Measurements from ENCODE around the gene VPS26B.
"Not testable (repeated sequence)": the region's sequence is repeated elsewhere in the genome, so short reads cannot be mapped to it uniquely, and the experiment has no call there.

VPS26B gene

DNA sequence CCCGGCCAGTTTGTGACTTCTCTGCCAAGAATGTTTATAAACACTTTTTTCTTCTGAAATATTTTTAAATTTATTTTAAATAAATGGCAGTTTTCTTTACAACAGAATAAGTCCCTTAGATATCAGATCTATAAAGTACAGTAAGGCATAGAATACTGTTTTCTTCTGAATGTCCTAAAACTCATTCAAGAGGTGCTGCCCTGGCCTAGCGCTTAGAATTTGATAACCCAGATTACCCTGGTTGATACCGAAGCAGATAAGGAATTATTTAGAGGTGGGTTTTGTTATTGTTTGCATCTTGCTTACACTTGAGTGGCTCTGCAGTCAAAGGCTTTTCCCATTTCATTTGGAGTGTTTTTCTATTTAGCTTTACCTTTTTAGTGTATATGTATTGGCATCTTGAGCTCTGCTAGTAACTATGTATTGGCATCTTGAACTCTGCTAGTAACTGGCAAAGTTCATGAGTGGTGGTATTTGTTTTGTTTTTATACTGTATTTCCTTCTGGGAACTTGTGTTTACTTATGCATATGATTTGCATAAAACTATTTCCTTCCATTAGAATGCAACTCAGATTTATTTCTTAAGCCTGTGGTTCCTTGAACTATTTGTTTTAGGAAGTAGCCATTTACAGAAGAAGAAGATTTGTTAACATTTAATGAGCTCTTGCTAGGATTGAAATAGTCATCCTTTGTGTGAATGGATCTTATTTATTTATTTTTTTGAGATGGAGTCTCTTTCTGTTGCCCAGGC is 30.1 kb downstream of the VPS26B start:
- Histone ChIP-seq H3K9ac (ENCODE audit: low read depth in 1 of 2, low read length in 2 of 2) (peak overlapping the region in 1 of 2 donors; percentile 49), H3K9me3 (ENCODE audit: control insufficient read depth in 1 of 2, low read length in 2 of 2) (no peaks in the 10 kb centered on the region), H3K27ac (ENCODE audit: low read depth, low read length) (no peak overlapping the region), H3K36me3 (ENCODE audit: control insufficient read depth in 1 of 2, insufficient read depth in 2 of 2, low read length in 2 of 2) (peaks cover 16 to 36% of the 10 kb centered on the region in 2 donors), H3K27me3 (ENCODE audit: control insufficient read depth in 1 of 2, insufficient read depth in 2 of 2, low read length in 2 of 2) (no peaks in the 10 kb centered on the region), H3K4me1 (ENCODE audit: control insufficient read depth in 1 of 2, insufficient read depth in 2 of 2, low read length in 2 of 2) (peaks cover 11 to 22% of the 10 kb centered on the region in 2 donors), H3K4me3 (ENCODE audit: low read depth in 1 of 2, low read length in 2 of 2) (peak overlapping the region in 1 of 2 donors; percentile 100)

GRCh38 chr11:134255184-134255561 is 30.7 kb downstream of the VPS26B start:
- H3K27ac ChIP-seq (ENCODE audit: low read depth, low read length); H3K27me3 ChIP-seq (ENCODE audit: control insufficient read depth in 1 of 2, insufficient read depth in 2 of 2, low read length in 2 of 2); H3K4me3 ChIP-seq (ENCODE audit: low read depth in 1 of 2, low read length in 2 of 2); H3K9ac ChIP-seq (ENCODE audit: low read depth in 1 of 2, low read length in 2 of 2); H3K9me3 ChIP-seq (ENCODE audit: control insufficient read depth in 1 of 2, low read length in 2 of 2): not testable (repeated sequence)
- Histone ChIP-seq H3K36me3 (ENCODE audit: control insufficient read depth in 1 of 2, insufficient read depth in 2 of 2, low read length in 2 of 2) (peaks cover 15 to 36% of the 10 kb centered on the region in 2 donors), H3K4me1 (ENCODE audit: control insufficient read depth in 1 of 2, insufficient read depth in 2 of 2, low read length in 2 of 2) (peaks cover 11 to 22% of the 10 kb centered on the region in 2 donors)

GRCh38 chr11:134257101-134257500 is 32.6 kb downstream of the VPS26B start:
- H3K27me3 ChIP-seq (ENCODE audit: control insufficient read depth in 1 of 2, insufficient read depth in 2 of 2, low read length in 2 of 2) = no peaks in the 10 kb centered on the region
- H3K9ac ChIP-seq (ENCODE audit: low read depth in 1 of 2, low read length in 2 of 2) = no peak overlapping the region
- H3K27ac ChIP-seq (ENCODE audit: low read depth, low read length) = no peak overlapping the region
- H3K9me3 ChIP-seq (ENCODE audit: control insufficient read depth in 1 of 2, low read length in 2 of 2) = no peaks in the 10 kb centered on the region
- peaks cover 15 to 43% of the 10 kb centered on the region in 2 donors for H3K36me3 ChIP-seq (ENCODE audit: control insufficient read depth in 1 of 2, insufficient read depth in 2 of 2, low read length in 2 of 2)
- no peak overlapping the region for H3K4me3 ChIP-seq (ENCODE audit: low read depth in 1 of 2, low read length in 2 of 2)
- peaks cover 7 to 16% of the 10 kb centered on the region in 2 donors for H3K4me1 ChIP-seq (ENCODE audit: control insufficient read depth in 1 of 2, insufficient read depth in 2 of 2, low read length in 2 of 2)

DNA sequence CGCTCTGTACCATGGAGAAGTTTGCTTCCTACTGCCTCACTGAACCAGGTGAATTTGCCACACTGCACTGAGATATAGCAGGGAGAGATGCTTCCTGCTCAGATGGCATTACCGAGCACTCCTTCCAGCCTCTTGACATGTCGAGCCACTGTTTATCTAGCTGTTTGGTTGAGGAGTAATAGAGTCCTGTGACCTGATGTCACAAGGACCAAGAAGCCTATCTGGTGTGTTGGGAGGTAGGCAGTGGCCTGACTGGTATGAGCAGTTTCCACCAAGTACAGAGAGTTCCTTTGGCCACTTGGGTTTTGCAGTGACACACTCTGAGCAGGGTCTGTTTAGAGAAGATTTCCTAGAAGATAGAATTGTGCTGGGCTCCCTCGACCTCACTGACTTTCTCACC is 34.1 kb downstream of the VPS26B start:
- Histone ChIP-seq H3K27ac (ENCODE audit: low read depth, low read length) (no peak overlapping the region), H3K4me1 (ENCODE audit: control insufficient read depth in 1 of 2, insufficient read depth in 2 of 2, low read length in 2 of 2) (peaks cover 4 to 10% of the 10 kb centered on the region in 2 donors), H3K9ac (ENCODE audit: low read depth in 1 of 2, low read length in 2 of 2) (no peak overlapping the region), H3K27me3 (ENCODE audit: control insufficient read depth in 1 of 2, insufficient read depth in 2 of 2, low read length in 2 of 2) (no peaks in the 10 kb centered on the region), H3K36me3 (ENCODE audit: control insufficient read depth in 1 of 2, insufficient read depth in 2 of 2, low read length in 2 of 2) (peaks cover 15 to 58% of the 10 kb centered on the region in 2 donors), H3K4me3 (ENCODE audit: low read depth in 1 of 2, low read length in 2 of 2) (no peak overlapping the region), H3K9me3 (ENCODE audit: control insufficient read depth in 1 of 2, low read length in 2 of 2) (no peaks in the 10 kb centered on the region)

DNA sequence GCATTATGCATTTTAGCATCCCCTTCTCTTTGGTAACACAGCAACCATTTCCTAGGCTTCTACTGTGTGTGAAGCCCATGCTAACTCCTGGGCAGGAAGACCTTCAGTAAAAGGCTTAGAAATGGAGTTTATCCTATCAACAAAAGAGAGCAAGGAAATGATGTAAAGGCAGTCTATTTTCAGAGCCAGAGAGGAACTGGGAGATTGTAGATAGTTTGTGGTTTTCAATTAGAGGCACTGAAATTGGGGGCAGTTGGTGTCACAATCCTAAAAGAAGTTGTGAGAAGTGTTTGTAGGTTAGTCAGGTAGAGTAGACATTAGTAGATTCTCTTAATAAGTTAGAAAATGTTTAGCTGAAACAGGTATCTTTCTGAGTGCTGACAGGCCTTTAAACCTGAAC is 36.0 kb downstream of the VPS26B start:
- H3K9me3 ChIP-seq (ENCODE audit: control insufficient read depth in 1 of 2, low read length in 2 of 2) = no peaks in the 10 kb centered on the region
- H3K4me1 ChIP-seq (ENCODE audit: control insufficient read depth in 1 of 2, insufficient read depth in 2 of 2, low read length in 2 of 2) = no peaks in the 10 kb centered on the region
- no peak overlapping the region for H3K27ac ChIP-seq (ENCODE audit: low read depth, low read length)
- no peaks in the 10 kb centered on the region for H3K27me3 ChIP-seq (ENCODE audit: control insufficient read depth in 1 of 2, insufficient read depth in 2 of 2, low read length in 2 of 2)
- no peak overlapping the region for H3K4me3 ChIP-seq (ENCODE audit: low read depth in 1 of 2, low read length in 2 of 2)
- H3K36me3 ChIP-seq (ENCODE audit: control insufficient read depth in 1 of 2, insufficient read depth in 2 of 2, low read length in 2 of 2) = peaks cover 15 to 59% of the 10 kb centered on the region in 2 donors
- H3K9ac ChIP-seq (ENCODE audit: low read depth in 1 of 2, low read length in 2 of 2) = no peak overlapping the region

DNA sequence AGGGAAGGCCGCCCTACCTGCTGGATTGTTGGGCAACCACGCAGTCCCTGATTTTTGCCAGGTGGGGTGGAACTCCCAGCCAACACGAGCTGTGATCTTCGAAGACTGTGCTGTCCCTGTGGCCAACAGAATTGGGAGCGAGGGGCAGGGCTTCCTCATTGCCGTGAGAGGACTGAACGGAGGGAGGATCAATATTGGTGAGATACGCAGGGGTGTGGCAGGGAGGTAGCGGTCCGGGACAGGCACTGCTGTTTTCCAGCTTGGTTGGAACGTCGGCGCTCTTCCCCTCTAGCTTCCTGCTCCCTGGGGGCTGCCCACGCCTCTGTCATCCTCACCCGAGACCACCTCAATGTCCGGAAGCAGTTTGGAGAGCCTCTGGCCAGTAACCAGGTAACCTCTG is 36.5 kb downstream of the VPS26B start:
- H3K27me3 ChIP-seq (ENCODE audit: control insufficient read depth in 1 of 2, insufficient read depth in 2 of 2, low read length in 2 of 2) = no peaks in the 10 kb centered on the region
- no peak overlapping the region for H3K9ac ChIP-seq (ENCODE audit: low read depth in 1 of 2, low read length in 2 of 2)
- peaks cover 15 to 59% of the 10 kb centered on the region in 2 donors for H3K36me3 ChIP-seq (ENCODE audit: control insufficient read depth in 1 of 2, insufficient read depth in 2 of 2, low read length in 2 of 2)
- no peaks in the 10 kb centered on the region for H3K4me1 ChIP-seq (ENCODE audit: control insufficient read depth in 1 of 2, insufficient read depth in 2 of 2, low read length in 2 of 2)
- H3K9me3 ChIP-seq (ENCODE audit: control insufficient read depth in 1 of 2, low read length in 2 of 2) = no peaks in the 10 kb centered on the region
- no peak overlapping the region for H3K27ac ChIP-seq (ENCODE audit: low read depth, low read length)
- H3K4me3 ChIP-seq (ENCODE audit: low read depth in 1 of 2, low read length in 2 of 2) = no peak overlapping the region

DNA sequence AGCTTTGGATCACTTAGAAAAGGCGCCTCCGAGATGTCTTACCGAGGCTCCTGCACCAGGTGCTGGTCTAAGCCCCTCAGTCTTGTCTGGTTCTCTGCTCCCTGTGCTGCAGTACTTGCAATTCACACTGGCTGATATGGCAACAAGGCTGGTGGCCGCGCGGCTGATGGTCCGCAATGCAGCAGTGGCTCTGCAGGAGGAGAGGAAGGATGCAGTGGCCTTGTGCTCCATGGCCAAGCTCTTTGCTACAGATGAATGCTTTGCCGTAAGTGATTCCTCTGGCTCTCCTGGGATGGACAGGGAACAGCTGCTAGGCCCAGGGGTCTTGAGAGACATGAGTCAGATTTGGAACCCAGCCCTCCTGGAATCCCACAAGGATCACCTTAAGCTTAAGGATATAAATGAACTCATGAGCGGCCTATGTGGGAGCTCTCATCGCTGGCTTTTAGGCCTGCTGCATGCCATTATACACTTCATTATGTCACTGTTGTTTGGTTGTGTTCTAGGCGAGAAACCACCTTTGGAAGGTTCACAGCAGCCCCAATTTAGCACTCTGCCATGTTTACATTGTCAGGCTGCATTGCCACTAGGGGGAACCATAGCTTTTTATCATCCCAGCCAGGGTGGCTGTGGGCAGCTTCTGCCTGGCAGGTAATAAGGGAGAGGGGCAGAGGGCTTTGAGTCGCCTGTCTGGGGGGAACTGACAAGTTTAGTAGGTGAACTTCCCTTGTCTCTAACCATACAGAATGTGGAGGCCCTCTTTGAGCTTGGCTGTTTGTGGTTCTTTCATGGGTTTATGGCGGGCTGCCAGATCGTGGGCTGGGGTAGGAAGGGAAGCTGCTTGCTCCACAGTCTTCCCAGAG is 37.4 kb downstream of the VPS26B start:
- Histone ChIP-seq H3K27ac (ENCODE audit: low read depth, low read length) (no peak overlapping the region), H3K9ac (ENCODE audit: low read depth in 1 of 2, low read length in 2 of 2) (no peak overlapping the region), H3K36me3 (ENCODE audit: control insufficient read depth in 1 of 2, insufficient read depth in 2 of 2, low read length in 2 of 2) (peaks cover 15 to 58% of the 10 kb centered on the region in 2 donors), H3K27me3 (ENCODE audit: control insufficient read depth in 1 of 2, insufficient read depth in 2 of 2, low read length in 2 of 2) (no peaks in the 10 kb centered on the region), H3K9me3 (ENCODE audit: control insufficient read depth in 1 of 2, low read length in 2 of 2) (no peaks in the 10 kb centered on the region), H3K4me3 (ENCODE audit: low read depth in 1 of 2, low read length in 2 of 2) (no peak overlapping the region), H3K4me1 (ENCODE audit: control insufficient read depth in 1 of 2, insufficient read depth in 2 of 2, low read length in 2 of 2) (no peaks in the 10 kb centered on the region)

DNA sequence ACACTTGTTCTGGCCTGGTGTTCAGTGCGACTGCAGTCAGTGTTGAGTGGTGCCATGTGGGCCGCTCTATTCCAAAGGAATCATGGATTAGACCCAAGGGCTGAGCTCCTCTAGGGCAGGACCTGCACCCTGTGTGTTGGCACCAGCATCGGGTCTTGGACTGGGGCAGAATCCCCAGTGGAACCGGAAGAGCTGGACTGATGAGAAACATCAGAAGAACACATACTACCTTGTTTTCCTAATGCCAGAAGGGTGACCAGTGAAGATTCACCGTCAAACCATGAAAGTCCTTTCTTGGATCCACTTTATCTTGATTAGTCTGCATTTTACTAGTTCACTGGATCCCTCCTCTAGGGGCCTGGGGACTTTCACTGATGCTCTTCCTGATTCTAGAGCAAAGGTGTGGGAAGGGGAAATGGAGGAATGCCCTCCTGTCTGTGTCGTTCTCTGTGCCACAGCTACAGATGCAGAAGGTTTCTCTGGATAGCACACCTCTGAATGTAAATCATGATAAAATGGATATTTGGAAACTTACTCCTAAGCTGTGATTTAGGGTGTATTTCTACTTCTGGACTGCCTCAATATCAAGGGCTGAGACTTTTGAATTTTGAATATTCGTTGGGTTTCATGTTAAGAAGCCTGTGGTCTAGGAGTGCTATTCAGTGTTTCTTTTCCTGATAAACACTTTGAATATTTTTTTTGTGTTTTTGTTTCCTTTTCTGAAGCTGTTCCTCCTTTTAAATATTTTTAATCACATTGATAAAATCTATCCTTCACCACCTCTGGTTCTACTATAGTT is 40.7 kb downstream of the VPS26B start:
- Histone ChIP-seq H3K9ac (ENCODE audit: low read depth in 1 of 2, low read length in 2 of 2) (no peak overlapping the region), H3K27me3 (ENCODE audit: control insufficient read depth in 1 of 2, insufficient read depth in 2 of 2, low read length in 2 of 2) (no peaks in the 10 kb centered on the region), H3K4me3 (ENCODE audit: low read depth in 1 of 2, low read length in 2 of 2) (no peak overlapping the region), H3K4me1 (ENCODE audit: control insufficient read depth in 1 of 2, insufficient read depth in 2 of 2, low read length in 2 of 2) (no peaks in the 10 kb centered on the region), H3K9me3 (ENCODE audit: control insufficient read depth in 1 of 2, low read length in 2 of 2) (no peaks in the 10 kb centered on the region), H3K27ac (ENCODE audit: low read depth, low read length) (no peak overlapping the region), H3K36me3 (ENCODE audit: control insufficient read depth in 1 of 2, insufficient read depth in 2 of 2, low read length in 2 of 2) (peaks cover 0 to 34% of the 10 kb centered on the region in 2 donors)

- Histone ChIP-seq H3K27me3 (ENCODE audit: control insufficient read depth in 1 of 2, insufficient read depth in 2 of 2, low read length in 2 of 2) (peaks cover 1 to 7% of the 10 kb centered on the region in 2 donors), H3K36me3 (ENCODE audit: control insufficient read depth in 1 of 2, insufficient read depth in 2 of 2, low read length in 2 of 2) (peaks cover 0 to 22% of the 10 kb centered on the region in 2 donors), H3K27ac (ENCODE audit: low read depth, low read length) (no peak overlapping the region), H3K9me3 (ENCODE audit: control insufficient read depth in 1 of 2, low read length in 2 of 2) (no peaks in the 10 kb centered on the region), H3K4me1 (ENCODE audit: control insufficient read depth in 1 of 2, insufficient read depth in 2 of 2, low read length in 2 of 2) (no peaks in the 10 kb centered on the region), H3K9ac (ENCODE audit: low read depth in 1 of 2, low read length in 2 of 2) (no peak overlapping the region), H3K4me3 (ENCODE audit: low read depth in 1 of 2, low read length in 2 of 2) (no peak overlapping the region)
These were observed 42.0 kb downstream of the VPS26B start for GRCh38 chr11:134266440-134266839.

Data from duodenal mucosa (tissue), 2 donors.